ENCODE data around the gene STIP1. TPM values are rescaled to one million over a fixed set of nuclear protein-coding genes. Genes with fewer than 3 reads are reported as not detected.

STIP1 gene
- total RNA-seq, 4 donors from 2014 or later = 141 to 193 (median 168) TPM

DNA sequence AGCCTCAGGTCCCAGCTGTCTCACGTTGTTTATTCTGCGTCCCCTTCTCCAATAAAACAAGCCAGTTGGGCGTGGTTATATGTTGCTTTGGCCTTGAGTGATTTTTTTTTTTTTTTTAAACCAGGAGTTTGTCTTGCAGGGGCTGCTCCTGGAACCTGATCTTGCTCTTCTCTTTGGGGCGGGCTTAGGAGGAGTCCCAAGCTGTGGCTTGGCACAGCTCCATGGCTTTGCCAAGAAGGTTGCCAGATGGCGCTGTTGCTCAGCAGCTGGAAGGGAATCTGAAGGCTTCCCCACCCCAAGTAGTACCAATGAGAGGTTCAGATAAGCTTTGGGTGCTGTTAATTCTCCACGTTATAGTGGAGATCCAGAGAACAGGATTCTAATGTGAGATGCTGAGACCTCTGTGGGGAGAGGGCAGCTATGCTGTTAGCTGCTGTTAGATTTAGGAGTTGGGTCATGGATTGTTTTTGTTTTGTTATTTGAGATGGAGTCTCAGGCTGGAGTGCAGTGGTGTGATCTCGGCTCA is 18.6 kb downstream of the STIP1 start:
- Histone ChIP-seq H3K27me3 (no peaks in the 10 kb centered on the region), H3K36me3 (peaks cover 3 to 63% of the 10 kb centered on the region in 2 donors), H3K4me1 (peaks cover 17 to 22% of the 10 kb centered on the region in 2 donors), H3K9me3 (no peaks in the 10 kb centered on the region), H3K4me3 (no peak overlapping the region), H3K27ac (peak overlapping the region; percentile 24 to 78 (median 26))
- peak; percentile 76 to 88 for DNase-seq
- ATAC-seq = peak; percentile 92 to 96
- no peak for TF ChIP-seq POLR2A (IDR thresholded peaks at IDR 0.05)
- TF ChIP-seq, protein P1, sequence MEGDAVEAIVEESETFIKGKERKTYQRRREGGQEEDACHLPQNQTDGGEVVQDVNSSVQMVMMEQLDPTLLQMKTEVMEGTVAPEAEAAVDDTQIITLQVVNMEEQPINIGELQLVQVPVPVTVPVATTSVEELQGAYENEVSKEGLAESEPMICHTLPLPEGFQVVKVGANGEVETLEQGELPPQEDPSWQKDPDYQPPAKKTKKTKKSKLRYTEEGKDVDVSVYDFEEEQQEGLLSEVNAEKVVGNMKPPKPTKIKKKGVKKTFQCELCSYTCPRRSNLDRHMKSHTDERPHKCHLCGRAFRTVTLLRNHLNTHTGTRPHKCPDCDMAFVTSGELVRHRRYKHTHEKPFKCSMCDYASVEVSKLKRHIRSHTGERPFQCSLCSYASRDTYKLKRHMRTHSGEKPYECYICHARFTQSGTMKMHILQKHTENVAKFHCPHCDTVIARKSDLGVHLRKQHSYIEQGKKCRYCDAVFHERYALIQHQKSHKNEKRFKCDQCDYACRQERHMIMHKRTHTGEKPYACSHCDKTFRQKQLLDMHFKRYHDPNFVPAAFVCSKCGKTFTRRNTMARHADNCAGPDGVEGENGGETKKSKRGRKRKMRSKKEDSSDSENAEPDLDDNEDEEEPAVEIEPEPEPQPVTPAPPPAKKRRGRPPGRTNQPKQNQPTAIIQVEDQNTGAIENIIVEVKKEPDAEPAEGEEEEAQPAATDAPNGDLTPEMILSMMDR (IDR thresholded peaks at IDR 0.05 in 4 of 5, conservative IDR thresholded peaks at IDR 0.05 in 1 of 5) = peak; percentile 55 to 80 (median 69)
- in situ Hi-C loops (cut with MboI; ENCODE audit: low sequenced_read_pairs in 4 of 4) = loop anchor here in 2 of 4 donors (5.0 kb wide), 1 partner anchor 93 kb away; no protein-coding TSS in a partner anchor
- intact Hi-C loops (cut with DNase I; ENCODE audit: low total_unique reads) = loop anchor here (1.0 kb wide), 4 partner anchors 47 to 100 kb away; partner anchors contain the start of gene PLCB3

DNA sequence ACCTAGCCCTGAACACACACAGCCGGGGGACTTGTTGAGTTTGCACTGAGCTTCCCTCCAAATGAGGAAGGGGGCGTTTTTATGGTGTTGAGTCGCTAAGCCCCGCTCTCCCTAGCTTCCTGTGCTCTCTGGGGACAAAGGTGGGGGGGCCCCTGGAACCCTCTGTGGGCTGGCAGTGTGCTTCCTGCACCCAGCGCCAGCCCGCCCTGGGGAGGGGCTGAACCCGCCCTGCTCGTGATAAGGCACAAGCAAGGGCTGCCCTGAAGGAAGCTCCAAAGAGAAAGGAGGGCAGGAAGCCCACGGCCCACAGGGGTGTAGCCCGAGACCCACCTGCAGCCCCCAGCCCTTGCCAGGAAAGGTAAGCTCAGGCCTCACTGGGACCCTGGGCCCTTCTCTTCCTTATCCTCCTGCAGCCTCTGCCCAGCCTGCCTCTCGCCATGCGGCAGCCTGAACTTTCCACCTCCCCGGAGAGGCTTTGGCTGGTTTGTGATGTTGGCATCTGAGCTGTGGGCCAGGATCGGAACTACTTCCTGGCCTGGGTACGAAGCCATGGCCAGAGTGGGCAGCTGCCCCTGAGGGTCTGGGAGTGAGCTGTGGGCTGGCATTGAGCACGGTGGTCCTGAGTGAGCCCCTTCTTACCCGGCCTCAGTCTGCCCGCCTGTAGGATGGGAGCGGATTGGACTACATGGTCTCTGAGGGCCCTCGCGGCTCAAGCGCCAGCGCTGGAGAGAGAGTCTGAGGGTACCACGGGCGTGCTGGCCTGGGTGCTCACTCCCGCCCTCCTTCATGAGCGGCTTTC is 20.7 kb downstream of the STIP1 start, which contains the start of gene FERMT3:
FERMT3 (plus strand) TSS at position 265 of the 799 bp plus-strand sequence. CDS start 644 bp downstream, outside the sequence.
- Histone ChIP-seq H3K9me3 (no peaks in the 10 kb centered on the region), H3K36me3 (peaks cover 3 to 45% of the 10 kb centered on the region in 2 donors), H3K27me3 (no peaks in the 10 kb centered on the region), H3K4me3 (peak within 1 kb of the TSS; percentile 37 to 47 (median 44)), H3K4me1 (peaks cover 17 to 22% of the 10 kb centered on the region in 2 donors), H3K27ac (peak within 1 kb of the TSS; percentile 70 to 78 (median 78))
- intact Hi-C loops (cut with DNase I; ENCODE audit: low total_unique reads) = no loop called here
- in situ Hi-C loops (cut with MboI; ENCODE audit: low sequenced_read_pairs in 4 of 4) = loop anchor here in 1 of 4 donors (5.0 kb wide), 1 partner anchor 96 kb away; the partner anchor contains the start of gene CATSPERZ
- DNase-seq (peak in 1 of 2 donors; percentile 51), ATAC-seq (no peak)
- TF ChIP-seq, protein P1 (IDR thresholded peaks at IDR 0.05 in 4 of 5, conservative IDR thresholded peaks at IDR 0.05 in 1 of 5) = no peak
- TF ChIP-seq POLR2A (IDR thresholded peaks at IDR 0.05) = peak in 1 of 2 donors; percentile 29

DNA sequence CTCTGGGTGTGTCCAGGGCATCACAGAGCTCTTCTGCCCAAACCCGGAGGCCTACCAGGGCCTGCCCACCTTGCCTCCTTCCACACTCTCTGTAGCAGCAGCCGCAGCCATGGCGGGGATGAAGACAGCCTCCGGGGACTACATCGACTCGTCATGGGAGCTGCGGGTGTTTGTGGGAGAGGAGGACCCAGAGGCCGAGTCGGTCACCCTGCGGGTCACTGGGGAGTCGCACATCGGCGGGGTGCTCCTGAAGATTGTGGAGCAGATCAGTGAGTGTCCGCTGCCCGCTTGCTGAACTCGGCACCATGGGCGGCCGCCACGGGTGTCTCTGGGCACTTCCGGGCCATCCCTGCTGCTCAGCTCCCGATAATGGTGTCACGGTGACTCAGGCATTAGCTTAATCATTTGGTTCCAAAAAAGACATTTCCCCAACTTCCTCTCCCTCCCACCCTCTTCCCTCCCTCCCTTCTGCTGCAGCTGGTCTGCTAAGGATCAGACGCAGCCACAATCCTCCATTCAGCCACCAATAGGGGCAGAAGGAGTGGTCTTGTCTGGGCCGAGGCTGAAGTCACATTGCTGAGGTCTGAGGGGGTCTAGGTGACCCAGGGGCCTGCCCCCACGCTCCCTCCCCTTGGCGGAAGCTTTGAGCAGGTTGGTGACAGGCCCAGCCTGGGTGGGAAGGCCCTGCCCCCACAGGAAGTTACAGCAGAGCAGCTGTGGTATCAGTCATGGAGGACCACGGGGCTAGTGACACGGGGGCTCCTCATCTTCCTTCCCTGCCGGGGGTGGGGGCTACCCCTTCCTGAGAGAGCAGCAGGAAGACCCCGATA is 21.5 kb downstream of the STIP1 start:
- no peaks in the 10 kb centered on the region for H3K27me3 ChIP-seq
- peak overlapping the region; percentile 70 to 78 (median 78) for H3K27ac ChIP-seq
- peak in 1 of 2 donors; percentile 26 for TF ChIP-seq POLR2A (IDR thresholded peaks at IDR 0.05)
- TF ChIP-seq, protein P1 (IDR thresholded peaks at IDR 0.05 in 4 of 5, conservative IDR thresholded peaks at IDR 0.05 in 1 of 5) = no peak
- peak; percentile 48 for ATAC-seq
- H3K36me3 ChIP-seq = peaks cover 3 to 45% of the 10 kb centered on the region in 2 donors
- peak overlapping the region; percentile 37 to 47 (median 44) for H3K4me3 ChIP-seq
- no peaks in the 10 kb centered on the region for H3K9me3 ChIP-seq
- intact Hi-C loops (cut with DNase I; ENCODE audit: low total_unique reads) (no loop called here), in situ Hi-C loops (cut with MboI; ENCODE audit: low sequenced_read_pairs in 4 of 4) (loop anchor here in 1 of 4 donors (5.0 kb wide), 1 partner anchor 95 kb away; the partner anchor contains the start of gene CATSPERZ)
- peak in 1 of 2 donors; percentile 58 for DNase-seq
- H3K4me1 ChIP-seq = peaks cover 16 to 20% of the 10 kb centered on the region in 2 donors

DNA sequence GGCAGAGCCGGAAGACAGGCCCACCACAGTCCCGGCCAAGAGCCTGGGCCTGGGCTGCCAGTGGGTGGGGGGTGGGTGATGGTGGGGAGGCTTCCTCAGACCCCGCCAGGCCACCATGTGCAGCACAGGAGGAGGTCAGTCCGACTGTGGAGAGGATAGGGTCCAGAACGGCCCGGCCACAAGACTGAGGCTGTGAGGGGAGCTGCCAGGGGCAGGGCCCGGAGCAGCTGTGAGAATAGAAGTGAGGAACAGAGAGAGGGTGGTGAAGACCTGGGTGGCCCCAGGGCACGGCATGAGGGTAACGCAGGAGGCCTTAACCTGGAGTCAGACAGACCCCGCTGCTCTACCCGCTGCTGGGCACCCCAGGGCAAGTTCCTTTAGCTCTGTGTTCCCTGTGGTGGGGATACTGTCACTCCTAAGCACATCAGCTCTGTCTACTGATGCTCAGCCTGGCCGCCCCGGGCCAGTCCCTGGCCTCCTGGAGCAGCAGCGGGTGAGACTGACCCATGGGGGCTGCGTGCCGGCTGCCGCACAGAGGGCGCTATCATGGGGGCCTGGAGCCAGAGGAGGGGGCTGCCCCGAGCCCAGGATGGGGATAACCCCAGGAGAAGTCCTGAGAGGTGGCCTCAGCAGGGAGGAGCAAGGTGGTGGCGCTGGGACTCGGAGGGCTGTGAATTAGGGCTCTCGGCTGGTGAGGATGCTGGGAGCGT is 22.3 kb downstream of the STIP1 start:
- Histone ChIP-seq H3K4me3 (peak overlapping the region; percentile 37 to 47 (median 44)), H3K36me3 (peaks cover 3 to 37% of the 10 kb centered on the region in 2 donors), H3K27me3 (no peaks in the 10 kb centered on the region), H3K4me1 (peaks cover 14 to 16% of the 10 kb centered on the region in 2 donors), H3K9me3 (no peaks in the 10 kb centered on the region), H3K27ac (peak overlapping the region; percentile 70 to 78 (median 78))
- ATAC-seq (no peak), DNase-seq (no peak)
- in situ Hi-C loops (cut with MboI; ENCODE audit: low sequenced_read_pairs in 4 of 4) (loop anchor here in 1 of 4 donors (5.0 kb wide), 1 partner anchor 94 kb away; the partner anchor contains the start of gene CATSPERZ), intact Hi-C loops (cut with DNase I; ENCODE audit: low total_unique reads) (no loop called here)
- TF ChIP-seq POLR2A (IDR thresholded peaks at IDR 0.05) = no peak
- TF ChIP-seq, protein P1 (IDR thresholded peaks at IDR 0.05 in 4 of 5, conservative IDR thresholded peaks at IDR 0.05 in 1 of 5) = no peak
